NCI-H526 treated with DMSO at 0.1 percent for 48 hours (cell line): ENCODE results near the gene CDCP2.
"Not testable (repeated sequence)": the region's sequence is repeated elsewhere in the genome, so short reads cannot be mapped to it uniquely, and the experiment has no call there.

Experiments
- DNase-seq: peaks from one replicate; lab custom pipeline; 2025; lab: John Stamatoyannopoulos, UW

CDCP2 gene

GRCh38 chr1:54115520-54115919 is 37.3 kb downstream of the CDCP2 start:
- DNase-seq = no peak

GRCh38 chr1:54114955-54115354 is 37.8 kb downstream of the CDCP2 start:
- no peak for DNase-seq

- DNase-seq = no peak
Observed at GRCh38 chr1:54114001-54114400, 38.8 kb downstream of the CDCP2 start.

- DNase-seq = no peak
Observed at GRCh38 chr1:54112705-54113368, 40.0 kb downstream of the CDCP2 start.

GRCh38 chr1:54112027-54112426 is 40.8 kb downstream of the CDCP2 start:
- DNase-seq = no peak

GRCh38 chr1:54111624-54112023 is 41.2 kb downstream of the CDCP2 start:
- DNase-seq = no peak

- DNase-seq = no peak
Observed at GRCh38 chr1:54110996-54111395, 41.8 kb downstream of the CDCP2 start.

GRCh38 chr1:54109129-54110090 is 43.4 kb downstream of the CDCP2 start:
- DNase-seq = no peak

- no peak for DNase-seq
Observed at GRCh38 chr1:54108156-54108555, 44.6 kb downstream of the CDCP2 start.

- no peak for DNase-seq
Observed at GRCh38 chr1:54107131-54107530, 45.7 kb downstream of the CDCP2 start.

GRCh38 chr1:54105736-54106269 is 47.0 kb downstream of the CDCP2 start:
- DNase-seq = no peak

- DNase-seq = no peak
Observed at GRCh38 chr1:54105080-54105479, 47.7 kb downstream of the CDCP2 start.

GRCh38 chr1:54104613-54105012 is 48.2 kb downstream of the CDCP2 start:
- DNase-seq = not testable (repeated sequence)

- DNase-seq = no peak
Observed at GRCh38 chr1:54103414-54103813, 49.4 kb downstream of the CDCP2 start.

GRCh38 chr1:54100500-54100899 is 52.3 kb downstream of the CDCP2 start:
- no peak for DNase-seq

GRCh38 chr1:54099061-54099610 is 53.7 kb downstream of the CDCP2 start:
- no peak for DNase-seq

GRCh38 chr1:54096877-54097240 is 55.9 kb downstream of the CDCP2 start:
- DNase-seq = no peak

- DNase-seq = no peak
Observed at GRCh38 chr1:54096227-54096876, 56.4 kb downstream of the CDCP2 start.

- no peak for DNase-seq
Observed at GRCh38 chr1:54095546-54096226, 57.1 kb downstream of the CDCP2 start.

- not testable (repeated sequence) for DNase-seq
Observed at GRCh38 chr1:54094730-54095105, 58.1 kb downstream of the CDCP2 start.

GRCh38 chr1:54094001-54094729 is 58.6 kb downstream of the CDCP2 start:
- DNase-seq = no peak
